Measurements from ENCODE around the gene MAP4K2. TPM values are rescaled to one million over a fixed set of nuclear protein-coding genes. Genes with fewer than 3 reads are reported as not detected.

MAP4K2 gene
- total and polyA plus RNA-seq, 4 experiments from 2014 or later: 32.3 to 128 (median 89.8) TPM

- Mint-ChIP-seq H3K4me3 (no peak overlapping the region), H3K36me3 (peaks cover 11 to 43% of the 10 kb centered on the region in 2 donors), H3K4me1 (peaks cover 13 to 46% (median 27%) of the 10 kb centered on the region in 4 donors), H3K27me3 (no peaks in the 10 kb centered on the region), H3K9me3 (no peaks in the 10 kb centered on the region), H3K27ac (peak overlapping the region in 3 of 7 donors; percentile 18 to 64 (median 59))
- H3K4me3 ChIP-seq (ENCODE audit: low read length in 2 of 2): no peak overlapping the region
- DNase-seq: no peak
- CTCF ChIA-PET (ENCODE audit: partially characterized antibody): interaction anchor here (1.1 to 2.1 kb wide), 3 partner anchors 13 to 56 kb away, joined by 3 to 7 read pairs (median 4); partner anchors contain the start of genes RASGRP2 and SF1
- peaks cover 29% of the 10 kb centered on the region for H3K36me3 ChIP-seq (ENCODE audit: insufficient read depth, low read length)
- no peaks in the 10 kb centered on the region for H3K27me3 ChIP-seq (ENCODE audit: insufficient read depth, low read length)
- H3K27ac ChIP-seq (ENCODE audit: low read depth, low read length): no peak overlapping the region
- peaks cover 31% of the 10 kb centered on the region for H3K4me1 ChIP-seq (ENCODE audit: insufficient read depth, low read length)
- intact Hi-C loops (cut with micrococcal nuclease): no loop called here
- POLR2A ChIA-PET (ENCODE audit: partially characterized antibody): interaction anchor here (0.8 to 9.4 kb wide), 10 partner anchors 10 to 79 kb away, joined by 3 to 143 read pairs (median 4); partner anchors contain the start of genes RASGRP2 and SF1
- H3K9me3 ChIP-seq (ENCODE audit: control insufficient read depth in 1 of 2, low read length in 2 of 2): no peaks in the 10 kb centered on the region
Observed at GRCh38 chr11:64799256-64799622, 3.8 kb downstream of the MAP4K2 start.

- peak overlapping the region in 1 of 7 donors; percentile 51 for H3K27ac Mint-ChIP-seq
- CTCF ChIA-PET (ENCODE audit: partially characterized antibody): no interaction called here
Observed at GRCh38 chr11:64796757-64797541, 6.1 kb downstream of the MAP4K2 start.

GRCh38 chr11:64796047-64796756 is 6.8 kb downstream of the MAP4K2 start:
- H3K9me3 Mint-ChIP-seq: no peaks in the 10 kb centered on the region
- no peak for DNase-seq
- Histone ChIP-seq H3K9me3 (ENCODE audit: control insufficient read depth in 1 of 2, low read length in 2 of 2) (no peaks in the 10 kb centered on the region), H3K4me1 (ENCODE audit: insufficient read depth, low read length) (peaks cover 12% of the 10 kb centered on the region), H3K27me3 (ENCODE audit: insufficient read depth, low read length) (no peaks in the 10 kb centered on the region), H3K36me3 (ENCODE audit: insufficient read depth, low read length) (peaks cover 35% of the 10 kb centered on the region), H3K27ac (ENCODE audit: low read depth, low read length) (no peak overlapping the region), H3K4me3 (ENCODE audit: low read length in 2 of 2) (no peak overlapping the region)
- no peaks in the 10 kb centered on the region for H3K27me3 Mint-ChIP-seq
- peaks cover 10 to 28% (median 20%) of the 10 kb centered on the region in 4 donors for H3K4me1 Mint-ChIP-seq
- peaks cover 11 to 52% of the 10 kb centered on the region in 2 donors for H3K36me3 Mint-ChIP-seq
- H3K4me3 Mint-ChIP-seq: no peak overlapping the region
- intact Hi-C loops (cut with micrococcal nuclease): no loop called here
- peak overlapping the region in 3 of 7 donors; percentile 30 to 66 (median 51) for H3K27ac Mint-ChIP-seq
- CTCF ChIA-PET (ENCODE audit: partially characterized antibody): no interaction called here
- POLR2A ChIA-PET (ENCODE audit: partially characterized antibody): interaction anchor here (0.6 to 2.8 kb wide), 4 partner anchors 10 to 17 kb away, joined by 3 to 18 read pairs (median 4); partner anchors contain the start of genes MEN1 and SF1

More at GRCh38 chr11:64796757-64797541, 6.1 kb downstream of the MAP4K2 start:
- POLR2A ChIA-PET (ENCODE audit: partially characterized antibody): interaction anchor here (0.6 to 1.9 kb wide), 5 partner anchors 14 to 315 kb away, joined by 3 to 8 read pairs (median 3); partner anchors contain the start of genes MEN1, RASGRP2, SF1 and TM7SF2
- Histone ChIP-seq H3K4me1 (ENCODE audit: insufficient read depth, low read length) (peaks cover 20% of the 10 kb centered on the region), H3K36me3 (ENCODE audit: insufficient read depth, low read length) (peaks cover 35% of the 10 kb centered on the region), H3K27me3 (ENCODE audit: insufficient read depth, low read length) (no peaks in the 10 kb centered on the region), H3K4me3 (ENCODE audit: low read length in 2 of 2) (no peak overlapping the region), H3K9me3 (ENCODE audit: control insufficient read depth in 1 of 2, low read length in 2 of 2) (no peaks in the 10 kb centered on the region), H3K27ac (ENCODE audit: low read depth, low read length) (no peak overlapping the region)
- DNase-seq: no peak
- Mint-ChIP-seq H3K9me3 (no peaks in the 10 kb centered on the region), H3K36me3 (peaks cover 11 to 49% of the 10 kb centered on the region in 2 donors), H3K4me1 (peaks cover 10 to 35% (median 24%) of the 10 kb centered on the region in 4 donors), H3K27me3 (no peaks in the 10 kb centered on the region), H3K4me3 (no peak overlapping the region)
- intact Hi-C loops (cut with micrococcal nuclease): no loop called here

GRCh38 chr11:64794526-64794925 is 8.5 kb downstream of the MAP4K2 start:
- Histone ChIP-seq H3K4me3 (ENCODE audit: low read length in 2 of 2) (no peak overlapping the region), H3K36me3 (ENCODE audit: insufficient read depth, low read length) (peaks cover 37% of the 10 kb centered on the region), H3K27ac (ENCODE audit: low read depth, low read length) (no peak overlapping the region), H3K9me3 (ENCODE audit: control insufficient read depth in 1 of 2, low read length in 2 of 2) (no peaks in the 10 kb centered on the region), H3K4me1 (ENCODE audit: insufficient read depth, low read length) (peaks cover 4% of the 10 kb centered on the region), H3K27me3 (ENCODE audit: insufficient read depth, low read length) (no peaks in the 10 kb centered on the region)
- H3K27ac Mint-ChIP-seq: peak overlapping the region in 5 of 7 donors; percentile 27 to 64 (median 60)
- H3K27me3 Mint-ChIP-seq: no peaks in the 10 kb centered on the region
- no peak overlapping the region for H3K4me3 Mint-ChIP-seq
- DNase-seq: no peak
- H3K4me1 Mint-ChIP-seq: peaks cover 10 to 19% (median 16%) of the 10 kb centered on the region in 4 donors
- ChIA-PET POLR2A (ENCODE audit: partially characterized antibody) (interaction anchor here (0.7 to 2.8 kb wide), 5 partner anchors 9 to 50 kb away, joined by 3 to 18 read pairs (median 6); partner anchors contain the start of genes CDC42BPG, MAP4K2, MEN1 and SF1), CTCF (ENCODE audit: partially characterized antibody) (interaction anchor here (1.1 to 1.3 kb wide), 3 partner anchors 12 to 218 kb away, joined by 3 read pairs; no protein-coding TSS in a partner anchor)
- H3K36me3 Mint-ChIP-seq: peaks cover 12 to 54% of the 10 kb centered on the region in 2 donors
- no peaks in the 10 kb centered on the region for H3K9me3 Mint-ChIP-seq
- intact Hi-C loops (cut with micrococcal nuclease): no loop called here

- Histone ChIP-seq H3K4me3 (ENCODE audit: low read length in 2 of 2) (no peak overlapping the region), H3K4me1 (ENCODE audit: insufficient read depth, low read length) (peaks cover 4% of the 10 kb centered on the region), H3K27me3 (ENCODE audit: insufficient read depth, low read length) (no peaks in the 10 kb centered on the region), H3K36me3 (ENCODE audit: insufficient read depth, low read length) (peaks cover 34% of the 10 kb centered on the region), H3K27ac (ENCODE audit: low read depth, low read length) (no peak overlapping the region), H3K9me3 (ENCODE audit: control insufficient read depth in 1 of 2, low read length in 2 of 2) (no peaks in the 10 kb centered on the region)
- Mint-ChIP-seq H3K4me3 (no peak overlapping the region), H3K27ac (peak overlapping the region in 5 of 7 donors; percentile 23 to 78 (median 68)), H3K27me3 (no peaks in the 10 kb centered on the region), H3K4me1 (peaks cover 7 to 18% (median 13%) of the 10 kb centered on the region in 4 donors), H3K9me3 (no peaks in the 10 kb centered on the region), H3K36me3 (peaks cover 10 to 54% of the 10 kb centered on the region in 2 donors)
- POLR2A ChIA-PET (ENCODE audit: partially characterized antibody): interaction anchor here (0.7 to 2.8 kb wide), 7 partner anchors 8 to 53 kb away, joined by 3 to 18 read pairs (median 3); partner anchors contain the start of genes CDC42BPG, MAP4K2 and SF1
- CTCF ChIA-PET (ENCODE audit: partially characterized antibody): interaction anchor here (1.1 to 1.3 kb wide), 3 partner anchors 11 to 219 kb away, joined by 3 read pairs; no protein-coding TSS in a partner anchor
- intact Hi-C loops (cut with micrococcal nuclease): no loop called here
- DNase-seq: no peak
Observed at GRCh38 chr11:64793271-64794160, 9.5 kb downstream of the MAP4K2 start.

- H3K4me3 ChIP-seq (ENCODE audit: low read length in 2 of 2): no peak overlapping the region
- H3K27me3 ChIP-seq (ENCODE audit: insufficient read depth, low read length): no peaks in the 10 kb centered on the region
- Mint-ChIP-seq H3K9me3 (no peaks in the 10 kb centered on the region), H3K4me3 (no peak overlapping the region), H3K36me3 (peaks cover 10 to 57% of the 10 kb centered on the region in 2 donors), H3K27me3 (no peaks in the 10 kb centered on the region), H3K4me1 (peaks cover 9 to 21% (median 16%) of the 10 kb centered on the region in 4 donors), H3K27ac (peak overlapping the region in 2 of 7 donors; percentile 22 to 30)
- H3K36me3 ChIP-seq (ENCODE audit: insufficient read depth, low read length): peaks cover 33% of the 10 kb centered on the region
- CTCF ChIA-PET (ENCODE audit: partially characterized antibody): interaction anchor here (1.7 to 1.8 kb wide), 2 partner anchors 11 to 20 kb away, joined by 4 read pairs; no protein-coding TSS in a partner anchor
- no peak overlapping the region for H3K27ac ChIP-seq (ENCODE audit: low read depth, low read length)
- DNase-seq: no peak
- intact Hi-C loops (cut with micrococcal nuclease): no loop called here
- H3K4me1 ChIP-seq (ENCODE audit: insufficient read depth, low read length): peaks cover 9% of the 10 kb centered on the region
- POLR2A ChIA-PET (ENCODE audit: partially characterized antibody): interaction anchor here (0.9 kb wide), 1 partner anchor 10 kb away, joined by 3 read pairs; no protein-coding TSS in a partner anchor
- no peaks in the 10 kb centered on the region for H3K9me3 ChIP-seq (ENCODE audit: control insufficient read depth in 1 of 2, low read length in 2 of 2)
Observed at GRCh38 chr11:64792482-64792881, 10.5 kb downstream of the MAP4K2 start.
